ENCODE results near the gene MMRN2. TPM values are rescaled to one million over a fixed set of nuclear protein-coding genes. Genes with fewer than 3 reads are reported as not detected.

Gene MMRN2
- polyA plus RNA-seq, 3 donors, result 6.1 to 56.1 (median 22.4) TPM

DNA sequence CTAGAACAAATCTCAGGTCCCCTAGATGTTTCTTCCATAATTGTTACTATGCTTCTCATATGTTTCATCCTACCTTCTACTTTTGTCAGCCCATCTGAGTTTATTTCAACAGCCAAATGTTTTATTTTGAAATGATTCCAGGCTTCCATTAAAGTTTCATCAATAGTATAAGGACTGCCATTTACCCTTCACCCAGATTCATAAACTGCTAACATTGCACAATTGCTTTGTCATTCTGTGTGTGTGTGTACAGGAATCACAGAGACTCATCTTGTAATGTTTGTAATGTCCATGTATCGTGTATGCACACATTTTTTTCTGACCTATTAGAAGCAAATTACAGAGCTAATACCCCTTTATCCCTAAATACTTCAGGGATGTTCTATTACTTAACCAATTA lies 25.5 kb downstream of the MMRN2 start:
- no peak overlapping the region for H3K27ac ChIP-seq (ENCODE audit: low read depth, low read length)
- WGBS, 3 donors, result 50 to 74% (median 67%) methylated on average over 1 of the region's 1 CpG

GRCh38 chr10:86929468-86930380 lies 27.7 kb downstream of the MMRN2 start:
- no peak overlapping the region for H3K27ac ChIP-seq (ENCODE audit: low read depth, low read length)
- WGBS, 3 donors, result 77 to 90% (median 85%) methylated on average over 15 of the region's 15 CpGs

DNA sequence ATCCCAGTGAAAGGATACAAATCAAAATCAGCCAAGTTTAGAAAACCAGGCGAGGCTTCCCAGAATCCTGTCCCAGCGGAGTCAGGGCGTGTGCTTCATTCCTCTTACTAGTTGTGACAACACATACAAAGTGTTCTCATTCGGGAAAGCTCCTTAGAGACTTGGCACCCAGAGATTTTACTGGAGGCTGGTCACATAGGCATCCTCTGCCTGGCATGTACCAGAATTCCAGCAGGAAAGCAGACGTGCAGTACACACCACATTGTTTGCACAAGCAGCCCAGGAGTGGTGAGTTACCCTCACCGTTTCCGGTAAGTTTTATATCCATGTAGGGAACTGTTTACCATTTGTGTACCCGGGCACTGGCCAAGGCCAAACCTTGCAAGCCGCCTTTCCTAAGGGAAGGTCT lies 34.9 kb downstream of the MMRN2 start:
- 51 to 81% (median 78%) methylated on average over 9 of the region's 9 CpGs for WGBS, 3 donors
- no peak overlapping the region for H3K27ac ChIP-seq (ENCODE audit: low read depth, low read length)

DNA sequence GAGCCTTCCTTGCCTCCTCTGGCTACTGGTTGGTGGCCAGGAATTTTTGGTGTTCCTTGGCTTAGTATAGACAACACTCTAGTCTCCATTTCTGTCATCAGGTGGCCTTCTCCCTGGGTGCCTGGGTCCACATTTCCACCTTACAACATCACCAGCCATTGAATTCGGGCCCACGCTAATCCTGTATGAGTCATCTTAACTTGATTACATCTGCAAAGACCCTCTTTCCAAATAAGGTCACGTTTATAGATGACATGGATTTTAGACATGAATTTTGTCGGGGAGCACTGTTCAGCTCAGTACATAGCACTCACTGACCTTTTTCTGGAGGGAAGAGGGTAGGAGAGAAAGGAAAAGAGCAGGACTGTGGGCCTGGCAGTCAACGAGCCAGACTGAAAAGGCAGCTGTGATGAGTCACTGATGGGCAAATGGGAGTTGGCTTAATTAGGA lies 39.4 kb downstream of the MMRN2 start:
- H3K27ac ChIP-seq (ENCODE audit: low read depth, low read length), result no peak overlapping the region

GRCh38 chr10:86914734-86915133 lies 42.7 kb downstream of the MMRN2 start:
- WGBS, 3 donors, result 24 to 95% (median 90%) methylated on average over 1 of the region's 1 CpG
- H3K27ac ChIP-seq (ENCODE audit: low read depth, low read length), result no peak overlapping the region

More for the DNA sequence above, 39.4 kb downstream of the MMRN2 start:
- 71 to 80% (median 71%) methylated on average over 5 of the region's 5 CpGs for whole genome bisulfite sequencing, 3 donors

DNA sequence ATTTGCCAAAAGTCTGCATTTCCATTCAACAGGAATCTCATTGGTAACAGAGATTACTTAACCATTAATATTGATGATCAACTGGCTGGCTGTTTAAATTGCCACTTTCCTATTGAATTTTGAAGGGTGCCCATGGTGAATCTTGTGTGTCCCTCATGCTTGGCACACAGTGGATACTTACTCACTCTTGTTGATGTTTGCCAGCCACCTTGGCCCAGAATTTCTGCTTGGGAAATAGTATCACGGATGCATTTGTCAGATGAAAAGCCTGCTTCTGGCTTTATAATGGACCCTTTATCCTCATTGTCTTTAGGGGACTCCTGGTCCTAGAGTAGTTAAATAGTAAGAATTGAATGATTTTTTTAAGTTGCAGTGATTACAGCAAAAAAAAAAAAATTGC lies 52.0 kb downstream of the MMRN2 start:
- no peak overlapping the region for H3K27ac ChIP-seq (ENCODE audit: low read depth, low read length)
- WGBS, 3 donors, result 71 to 94% (median 92%) methylated on average over 1 of the region's 1 CpG

DNA sequence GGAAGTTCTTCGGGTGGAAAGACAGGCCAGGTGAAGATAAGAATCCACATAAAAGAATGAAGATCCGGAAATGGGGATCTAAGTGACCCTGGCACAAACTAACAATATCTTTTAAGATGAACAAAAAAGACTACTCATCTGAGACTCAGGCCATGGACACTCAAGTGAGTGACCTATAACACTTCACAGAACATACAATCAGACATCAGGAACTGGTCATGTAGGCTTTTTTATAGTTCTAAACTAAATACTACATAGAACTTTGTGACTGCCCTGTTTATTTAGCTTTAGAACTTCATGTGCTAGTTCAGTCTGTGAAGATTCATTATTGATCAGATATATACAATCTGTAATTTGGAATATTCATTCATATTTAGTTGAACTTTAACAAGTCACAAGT lies 52.8 kb downstream of the MMRN2 start:
- H3K27ac ChIP-seq (ENCODE audit: low read depth, low read length), result no peak overlapping the region
- WGBS, 3 donors, result 88 to 94% (median 92%) methylated on average over 2 of the region's 2 CpGs

GRCh38 chr10:86900955-86901354 lies 56.5 kb downstream of the MMRN2 start:
- 29 to 46% (median 41%) methylated on average over 2 of the region's 2 CpGs for WGBS, 3 donors
- H3K27ac ChIP-seq (ENCODE audit: low read depth, low read length), result no peak overlapping the region

GRCh38 chr10:86899670-86900276 lies 57.6 kb downstream of the MMRN2 start:
- H3K27ac ChIP-seq (ENCODE audit: low read depth, low read length), result no peak overlapping the region
- WGBS, 3 donors, result 7 to 15% (median 14%) methylated on average over 9 of the region's 9 CpGs

DNA sequence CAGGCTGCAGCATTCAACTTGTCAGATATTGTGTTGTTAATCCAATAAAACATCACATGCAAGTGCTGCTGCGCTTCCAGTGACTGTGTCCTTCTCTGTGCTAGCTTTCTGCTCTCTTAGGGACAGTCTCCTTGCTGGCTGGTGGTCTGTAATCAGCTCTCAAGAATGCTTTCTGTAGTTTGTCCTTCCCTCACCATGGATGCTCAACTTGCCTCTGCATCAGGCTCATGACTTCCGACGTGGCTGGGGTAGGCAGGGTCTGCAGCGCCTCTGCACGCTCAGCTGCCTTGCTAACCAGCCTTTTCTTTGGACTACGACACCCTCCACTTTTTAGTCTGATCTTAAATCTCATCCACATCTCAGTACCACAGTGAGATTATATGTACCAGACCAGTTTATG lies 58.3 kb downstream of the MMRN2 start:
- WGBS, 3 donors, result 66 to 73% (median 70%) methylated on average over 6 of the region's 6 CpGs
- no peak overlapping the region for H3K27ac ChIP-seq (ENCODE audit: low read depth, low read length)

- 66 to 76% (median 73%) methylated on average over 4 of the region's 4 CpGs for WGBS, 3 donors
- H3K27ac ChIP-seq (ENCODE audit: low read depth, low read length), result no peak overlapping the region
Measured at GRCh38 chr10:86898511-86898910, 58.9 kb downstream of the MMRN2 start.

DNA sequence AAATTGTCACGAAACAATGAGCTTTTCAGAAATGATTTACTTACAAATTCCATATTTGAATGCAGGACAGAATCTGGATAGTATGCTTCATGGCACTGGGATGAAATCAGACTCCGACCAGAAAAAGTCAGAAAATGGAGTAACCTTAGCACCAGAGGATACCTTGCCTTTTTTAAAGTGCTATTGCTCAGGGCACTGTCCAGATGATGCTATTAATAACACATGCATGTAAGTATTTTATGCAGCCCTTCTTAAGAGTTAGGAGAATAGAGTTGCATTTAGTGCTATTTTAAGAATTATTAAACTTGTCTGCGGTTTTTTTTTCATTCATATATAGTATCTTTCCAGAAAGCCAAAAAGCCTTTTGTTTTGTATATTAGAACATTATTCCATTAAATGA lies 67.4 kb downstream of the MMRN2 start:
- no peak overlapping the region for H3K27ac ChIP-seq (ENCODE audit: low read depth, low read length)

GRCh38 chr10:86888585-86889381 lies 68.6 kb downstream of the MMRN2 start:
- WGBS, 3 donors, result 58 to 66% (median 58%) methylated on average over 7 of the region's 7 CpGs
- no peak overlapping the region for H3K27ac ChIP-seq (ENCODE audit: low read depth, low read length)

More for the DNA sequence above, 67.4 kb downstream of the MMRN2 start:
- WGBS, 3 donors, result 69 to 73% (median 72%) methylated on average over 3 of the region's 3 CpGs

Other genes with a start within 250 kb of the MMRN2 start
- gene BMPR1A, start 201.0 kb downstream of the MMRN2 start, polyA plus RNA-seq, result 10 to 100 TPM in 2 of 3 donors, 1 to 10 TPM in 1; 6.5 to 12.8 (median 12.3) TPM
- 100 to 1,000 TPM in 2 of 3 donors, 1 to 10 TPM in 1; 7.0 to 142 (median 100) TPM for gene SNCG, start 984 bp upstream of the MMRN2 start, polyA plus RNA-seq
- 1,000 to 10,000 TPM in 2 of 3 donors, 100 to 1,000 TPM in 1; 135 to 2,071 (median 1,031) TPM for gene ADIRF, start 10.9 kb upstream of the MMRN2 start, polyA plus RNA-seq
- not detected for gene FAM25A, start 62.7 kb upstream of the MMRN2 start, polyA plus RNA-seq
- 10 to 100 TPM; 44.9 to 83.7 (median 69.8) TPM for gene GLUD1, start 137.2 kb upstream of the MMRN2 start, polyA plus RNA-seq
- gene SHLD2, start 137.6 kb upstream of the MMRN2 start, polyA plus RNA-seq, result 10 to 100 TPM in 2 of 3 donors, 1 to 10 TPM in 1; 9.0 to 21.7 (median 15.0) TPM

Measured in adipose tissue (tissue), 3 donors.